B cell (primary cell): ENCODE measurements around the gene MOK. TPM values are rescaled to one million over a fixed set of nuclear protein-coding genes. Genes with fewer than 3 reads are reported as not detected.

Experiments used
- ATAC-seq: fragments of 200-7000 bp; cut with Tn5 transposase; one replicate; pipeline ENCODE4 v1.10.0; 2021; ENCODE audit warnings: low read depth, mild to moderate bottlenecking, moderate number of reproducible peaks, moderate library complexity
- CTCF ChIA-PET: fragments of 350-600 bp; sonication (Branson Sonifier 250); formaldehyde crosslinking; loops from one replicate; lab custom pipeline; 2021; ENCODE audit warnings: antibody characterized with exemption, inconsistent platforms; lab: Charles Lee
- POLR2A ChIA-PET: fragments of 350-600 bp; sonication (Branson Sonifier 250); formaldehyde crosslinking; loops from one replicate; lab custom pipeline; 2021; ENCODE audit warnings: antibody characterized with exemption; lab: Charles Lee
- DNase-seq: peaks from one replicate; pipeline ENCODE4 v3.0.0; 2013
- H2AFZ ChIP-seq: 2 replicates; pipeline ENCODE4 v1.6.1; 2012; ENCODE audit warnings: mild to moderate bottlenecking, low read depth, low read length; ENCODE audit not compliant: insufficient read depth, poor library complexity, severe bottlenecking
- H3K27ac ChIP-seq, 2 donors: 1 replicate in 1 of 2; 2 replicates in 1 of 2; pipeline ENCODE4 v1.5.1; 2012 to 2013; ENCODE audit warnings: low read length in 2 of 2, mild to moderate bottlenecking in 2 of 2, moderate library complexity in 1 of 2
- H3K27me3 ChIP-seq, 4 experiments: fragments of 200-600 bp in 1 of 4; sonication (generic) in 1 of 4; replicated peaks in 1 of 4; 1 replicate in 2 of 4; 2 replicates in 2 of 4; pipeline versions ENCODE4 v1.6.1 to v1.7.0; 2013 to 2016; ENCODE audit warnings: low read length in 3 of 4, mild to moderate bottlenecking in 2 of 4, mixed read lengths in 1 of 4, moderate library complexity in 1 of 4; ENCODE audit not compliant: insufficient read depth in 4 of 4, control insufficient read depth in 3 of 4; ENCODE audit errors: control extremely low read depth in 1 of 4
- H3K36me3 ChIP-seq, 2 experiments: replicated peaks in 1 of 2; 1 replicate in 1 of 2; 2 replicates in 1 of 2; pipeline versions ENCODE4 v1.6.1 to v1.7.1; 2013; ENCODE audit warnings: low read length in 1 of 2; ENCODE audit not compliant: insufficient read depth in 2 of 2, control insufficient read depth in 1 of 2; ENCODE audit errors: control extremely low read depth in 1 of 2, extremely low read depth in 1 of 2
- H3K4me1 ChIP-seq, 2 donors: fragments of 200-600 bp in 1 of 2; sonication (generic) in 1 of 2; 1 replicate in 1 of 2; 2 replicates in 1 of 2; pipeline versions ENCODE4 v1.5.1 to v1.6.1; 2013 to 2017; ENCODE audit warnings: low read length in 2 of 2; ENCODE audit not compliant: control insufficient read depth in 2 of 2, insufficient read depth in 2 of 2
- H3K4me2 ChIP-seq: replicated peaks from 2 replicates; pipeline ENCODE3; 2012; ENCODE audit warnings: mild to moderate bottlenecking, low read depth, low read length; ENCODE audit not compliant: poor library complexity, severe bottlenecking
- H3K4me3 ChIP-seq, 5 experiments: fragments of 200-600 bp in 1 of 5; sonication (generic) in 1 of 5; 1 replicate in 3 of 5; 2 replicates in 2 of 5; pipeline versions ENCODE4 v1.5.1 to v1.7.0; 2011 to 2016; ENCODE audit warnings: low read length in 4 of 5, mild to moderate bottlenecking in 4 of 5, low read depth in 2 of 5, control low read depth in 1 of 5, moderate library complexity in 1 of 5; ENCODE audit not compliant: insufficient read depth in 1 of 5; ENCODE audit errors: control extremely low read depth in 1 of 5, extremely low read depth in 1 of 5
- H3K79me2 ChIP-seq: fragments of 200-600 bp; sonication (generic); one replicate; pipeline ENCODE4 v1.6.0; 2016; ENCODE audit warnings: low read length; ENCODE audit not compliant: control insufficient read depth, insufficient read depth
- H3K9ac ChIP-seq: fragments of 200-600 bp; sonication (generic); 2 replicates; pipeline ENCODE4 v1.6.1; 2017; ENCODE audit warnings: mild to moderate bottlenecking, low read length, moderate library complexity
- H3K9me3 ChIP-seq, 3 donors: one replicate each; pipeline versions ENCODE4 v1.6.1 to v1.7.1; 2013; ENCODE audit warnings: low read length in 2 of 3; ENCODE audit not compliant: control insufficient read depth in 2 of 3, insufficient read depth in 1 of 3; ENCODE audit errors: control extremely low read depth in 1 of 3
- H4K20me1 ChIP-seq: 2 replicates; pipeline ENCODE4 v1.6.0; 2012; ENCODE audit warnings: mild to moderate bottlenecking, low read length; ENCODE audit not compliant: insufficient read depth, control insufficient read depth, poor library complexity, severe bottlenecking
- H3K27ac Mint-ChIP-seq: one replicate; pipeline ENCODE4 v1.8.0; 2021; ENCODE audit warnings: mixed read lengths
- H3K27me3 Mint-ChIP-seq: one replicate; pipeline ENCODE4 v1.8.0; 2021; ENCODE audit warnings: mixed read lengths
- H3K4me1 Mint-ChIP-seq: one replicate; pipeline ENCODE4 v1.8.0; 2021; ENCODE audit warnings: mixed read lengths
- H3K4me3 Mint-ChIP-seq: one replicate; pipeline ENCODE4 v1.8.0; 2021; ENCODE audit warnings: mixed read lengths
- H3K9me3 Mint-ChIP-seq: one replicate; pipeline ENCODE4 v1.8.0; 2022; ENCODE audit warnings: mixed read lengths; ENCODE audit not compliant: insufficient read depth
- CTCF ChIP-seq: fragments of 200-600 bp; IDR thresholded peaks from one replicate; pipeline ENCODE4 v1.8.0; 2022; ENCODE audit warnings: antibody characterized with exemption, mild to moderate bottlenecking
- EZH2 ChIP-seq: IDR thresholded peaks from 2 replicates; pipeline ENCODE4 v1.6.1; 2012; ENCODE audit warnings: borderline replicate concordance, low read depth, mild to moderate bottlenecking, moderate library complexity, low read length; ENCODE audit not compliant: insufficient read depth, poor library complexity, severe bottlenecking
- WGBS: methylation state at CpG from one replicate; pipeline ENCODE4 v1.1.5; 2013; ENCODE audit warnings: missing lambda C conversion rate; ENCODE audit not compliant: insufficient coverage; 5-methylcytosine and 5-hydroxymethylcytosine counted together
- intact Hi-C: fragments of 100-400 bp; cut with micrococcal nuclease; formaldehyde crosslinking; loops from one replicate; pipeline ENCODE4 v1.10.0; 2022
- polyA plus RNA-seq: library from polyadenylated mRNA; depleted of rRNA; stranded (reverse); fragments of >200 nt; gene quantifications from 2 replicates; pipeline ENCODE4 v1.2.3, GENCODE V29; 2012
- total RNA-seq, 2 donors: library from RNA; stranded (reverse); fragments of 120-200 nt in 1 of 2; gene quantifications; 1 replicate in 1 of 2; 2 replicates in 1 of 2; pipeline versions ENCODE4 v1.2.3 to v1.2.4, GENCODE V29; 2013 to 2022

The MOK gene
- total and polyA plus RNA-seq, 2 donors (not counting 1 experiment from before 2014, with no cell fraction given) = 1.2 to 3.0 TPM

GRCh38 chr14:102184316-102185035, 120.5 kb downstream of the MOK start:
- POLR2A ChIA-PET = no interaction called here
- Histone ChIP-seq H3K27ac (no peak overlapping the region), H2AFZ (no peak overlapping the region), H4K20me1 (peaks cover 93% of the 10 kb centered on the region), H3K9me3 (no peaks in the 10 kb centered on the region), H3K4me2 (no peak overlapping the region), H3K9ac (no peak overlapping the region), H3K4me1 (peaks cover 6 to 8% of the 10 kb centered on the region in 2 donors), H3K4me3 (no peak overlapping the region), H3K36me3 (no peaks in the 10 kb centered on the region), H3K79me2 (peaks cover 93% of the 10 kb centered on the region), H3K27me3 (no peaks in the 10 kb centered on the region)
- ATAC-seq (no peak), DNase-seq (no peak)
- no peaks in the 10 kb centered on the region for H3K27me3 Mint-ChIP-seq
- intact Hi-C loops = no loop called here
- H3K4me1 Mint-ChIP-seq = peaks cover 44% of the 10 kb centered on the region
- no peak overlapping the region for H3K27ac Mint-ChIP-seq
- TF ChIP-seq CTCF = no peak
- CTCF ChIA-PET = no interaction called here
- WGBS = 87% methylated on average over 13 of the region's 14 CpGs
- H3K4me3 Mint-ChIP-seq = no peak overlapping the region
- H3K9me3 Mint-ChIP-seq = no peaks in the 10 kb centered on the region

- no peaks in the 10 kb centered on the region for H3K27me3 Mint-ChIP-seq
- no peak overlapping the region for H3K4me3 Mint-ChIP-seq
- intact Hi-C loops = no loop called here
Observed at GRCh38 chr14:102183886-102184285, 121.1 kb downstream of the MOK start.

More at GRCh38 chr14:102183886-102184285, 121.1 kb downstream of the MOK start:
- H3K79me2 ChIP-seq = peaks cover 95% of the 10 kb centered on the region
- ChIA-PET POLR2A (no interaction called here), CTCF (no interaction called here)
- WGBS = 100% methylated on average over 1 of the region's 3 CpGs
- ATAC-seq = no peak
- TF ChIP-seq EZH2 = no peak
- TF ChIP-seq CTCF = no peak
- peaks cover 6 to 8% of the 10 kb centered on the region in 2 donors for H3K4me1 ChIP-seq
- no peak overlapping the region for H3K4me3 ChIP-seq
- H3K27ac ChIP-seq = no peak overlapping the region
- peaks cover 95% of the 10 kb centered on the region for H4K20me1 ChIP-seq
- no peaks in the 10 kb centered on the region for H3K36me3 ChIP-seq
- no peak overlapping the region for H3K9ac ChIP-seq
- H3K4me2 ChIP-seq = no peak overlapping the region
- Mint-ChIP-seq H3K9me3 (no peaks in the 10 kb centered on the region), H3K4me1 (peaks cover 44% of the 10 kb centered on the region), H3K27ac (no peak overlapping the region)
- no peak for DNase-seq
- H3K27me3 ChIP-seq = no peaks in the 10 kb centered on the region
- no peaks in the 10 kb centered on the region for H3K9me3 ChIP-seq
- no peak overlapping the region for H2AFZ ChIP-seq
